OCI-LY3 (cell line): ENCODE results near the gene CHD5.

ENCODE experiments used
- EZH2phosphoT487 ChIP-seq: fragments of 200-600 bp; shearing (Covaris generic); IDR thresholded peaks from 2 replicates; pipeline ENCODE4 v1.6.1; 2018; ENCODE audit warnings: antibody characterized with exemption, mixed run types, low read depth
- TF ChIP-seq, protein P1 (sequence below): fragments of 200-600, 300-600 bp; sonication (generic); IDR thresholded peaks from 2 replicates; pipeline ENCODE4 v1.5.1; 2014; ENCODE audit warnings: antibody characterized with exemption, low read length, low read depth

DNA sequence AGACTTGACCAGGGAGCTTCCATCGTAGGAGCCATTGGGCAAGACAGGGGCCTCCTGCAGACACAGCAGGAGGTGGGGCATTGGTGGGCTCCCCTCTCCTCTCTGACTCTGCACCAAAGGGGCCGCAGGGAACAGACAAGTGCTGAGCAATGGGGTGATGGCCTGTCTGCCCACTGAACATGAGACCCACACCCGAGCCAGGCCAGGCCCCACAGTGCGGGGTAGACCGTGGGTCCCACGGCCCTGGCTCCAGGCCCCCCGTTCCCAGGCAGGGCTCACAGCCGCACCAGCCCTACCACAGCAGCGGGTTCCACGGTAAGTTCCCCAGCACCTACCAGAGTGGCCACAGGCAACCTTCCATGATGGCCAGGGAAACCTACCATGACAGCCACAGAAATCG is 45.9 kb downstream of the CHD5 start:
- TF ChIP-seq, protein P1, sequence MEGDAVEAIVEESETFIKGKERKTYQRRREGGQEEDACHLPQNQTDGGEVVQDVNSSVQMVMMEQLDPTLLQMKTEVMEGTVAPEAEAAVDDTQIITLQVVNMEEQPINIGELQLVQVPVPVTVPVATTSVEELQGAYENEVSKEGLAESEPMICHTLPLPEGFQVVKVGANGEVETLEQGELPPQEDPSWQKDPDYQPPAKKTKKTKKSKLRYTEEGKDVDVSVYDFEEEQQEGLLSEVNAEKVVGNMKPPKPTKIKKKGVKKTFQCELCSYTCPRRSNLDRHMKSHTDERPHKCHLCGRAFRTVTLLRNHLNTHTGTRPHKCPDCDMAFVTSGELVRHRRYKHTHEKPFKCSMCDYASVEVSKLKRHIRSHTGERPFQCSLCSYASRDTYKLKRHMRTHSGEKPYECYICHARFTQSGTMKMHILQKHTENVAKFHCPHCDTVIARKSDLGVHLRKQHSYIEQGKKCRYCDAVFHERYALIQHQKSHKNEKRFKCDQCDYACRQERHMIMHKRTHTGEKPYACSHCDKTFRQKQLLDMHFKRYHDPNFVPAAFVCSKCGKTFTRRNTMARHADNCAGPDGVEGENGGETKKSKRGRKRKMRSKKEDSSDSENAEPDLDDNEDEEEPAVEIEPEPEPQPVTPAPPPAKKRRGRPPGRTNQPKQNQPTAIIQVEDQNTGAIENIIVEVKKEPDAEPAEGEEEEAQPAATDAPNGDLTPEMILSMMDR: no peak
- TF ChIP-seq EZH2phosphoT487: no peak
